Measurements from ENCODE around the gene CEMIP. TPM values are rescaled to one million over a fixed set of nuclear protein-coding genes. Genes with fewer than 3 reads are reported as not detected.

CEMIP gene
- total RNA-seq, 6 experiments from 2014 or later, result 0.64 to 0.74 TPM; not detected in 4

- Histone ChIP-seq H3K27ac (no peak overlapping the region), H3K9me3 (no peaks in the 10 kb centered on the region), H3K36me3 (no peaks in the 10 kb centered on the region), H3K27me3 (no peaks in the 10 kb centered on the region), H3K4me3 (no peak overlapping the region), H3K4me1 (no peaks in the 10 kb centered on the region)
- 81% methylated on average over 2 of the region's 7 CpGs for WGBS (ENCODE audit: insufficient coverage, low coverage, low lambda C conversion rate, missing lambda C conversion rate)
- no peak for TF ChIP-seq POLR2A (IDR thresholded peaks at IDR 0.05)
- no peak for TF ChIP-seq CTCF (IDR thresholded peaks at IDR 0.05)
- intact Hi-C loops (cut with DNase I), result no loop called here
- ATAC-seq (no peak), DNase-seq (no peak)
These were observed 52.0 kb downstream of the CEMIP start for GRCh38 chr15:80831192-80831591.

GRCh38 chr15:80831606-80832224 is 52.5 kb downstream of the CEMIP start:
- 66% methylated on average over 4 of the region's 7 CpGs for WGBS (ENCODE audit: insufficient coverage, low coverage, low lambda C conversion rate, missing lambda C conversion rate)
- intact Hi-C loops (cut with DNase I), result no loop called here
- Histone ChIP-seq H3K36me3 (no peaks in the 10 kb centered on the region), H3K4me1 (no peaks in the 10 kb centered on the region), H3K9me3 (no peaks in the 10 kb centered on the region), H3K4me3 (no peak overlapping the region), H3K27ac (no peak overlapping the region), H3K27me3 (no peaks in the 10 kb centered on the region)
- no peak for DNase-seq
- TF ChIP-seq CTCF (IDR thresholded peaks at IDR 0.05), result no peak
- TF ChIP-seq POLR2A (IDR thresholded peaks at IDR 0.05), result no peak
- ATAC-seq, result no peak

GRCh38 chr15:80832686-80833085 is 53.5 kb downstream of the CEMIP start:
- H3K27me3 ChIP-seq, result no peaks in the 10 kb centered on the region
- DNase-seq (no peak), ATAC-seq (no peak)
- H3K36me3 ChIP-seq, result no peaks in the 10 kb centered on the region
- H3K27ac ChIP-seq, result no peak overlapping the region
- intact Hi-C loops (cut with DNase I), result no loop called here
- H3K9me3 ChIP-seq, result no peaks in the 10 kb centered on the region
- 22% methylated on average over 2 of the region's 3 CpGs for WGBS (ENCODE audit: insufficient coverage, low coverage, low lambda C conversion rate, missing lambda C conversion rate)
- H3K4me1 ChIP-seq, result no peaks in the 10 kb centered on the region
- TF ChIP-seq CTCF (IDR thresholded peaks at IDR 0.05) (no peak), POLR2A (IDR thresholded peaks at IDR 0.05) (no peak)
- no peak overlapping the region for H3K4me3 ChIP-seq

GRCh38 chr15:80834402-80834801 is 55.2 kb downstream of the CEMIP start:
- no peaks in the 10 kb centered on the region for H3K9me3 ChIP-seq
- TF ChIP-seq POLR2A (IDR thresholded peaks at IDR 0.05) (no peak), CTCF (IDR thresholded peaks at IDR 0.05) (no peak)
- no peaks in the 10 kb centered on the region for H3K4me1 ChIP-seq
- no peak overlapping the region for H3K27ac ChIP-seq
- ATAC-seq, result no peak
- intact Hi-C loops (cut with DNase I), result no loop called here
- WGBS (ENCODE audit: insufficient coverage, low coverage, low lambda C conversion rate, missing lambda C conversion rate), result 77% methylated on average over 2 of the region's 2 CpGs
- no peaks in the 10 kb centered on the region for H3K27me3 ChIP-seq
- no peak for DNase-seq
- no peak overlapping the region for H3K4me3 ChIP-seq
- no peaks in the 10 kb centered on the region for H3K36me3 ChIP-seq

GRCh38 chr15:80834906-80835305 is 55.7 kb downstream of the CEMIP start:
- no peak for ATAC-seq
- intact Hi-C loops (cut with DNase I), result no loop called here
- H3K27ac ChIP-seq, result no peak overlapping the region
- no peaks in the 10 kb centered on the region for H3K9me3 ChIP-seq
- no peak overlapping the region for H3K4me3 ChIP-seq
- DNase-seq, result no peak
- H3K36me3 ChIP-seq, result no peaks in the 10 kb centered on the region
- TF ChIP-seq POLR2A (IDR thresholded peaks at IDR 0.05) (no peak), CTCF (IDR thresholded peaks at IDR 0.05) (no peak)
- 88% methylated on average over 1 of the region's 1 CpG for WGBS (ENCODE audit: insufficient coverage, low coverage, low lambda C conversion rate, missing lambda C conversion rate)
- no peaks in the 10 kb centered on the region for H3K4me1 ChIP-seq
- no peaks in the 10 kb centered on the region for H3K27me3 ChIP-seq
